ENCODE data around the gene RIBC2. TPM values are rescaled to one million over a fixed set of nuclear protein-coding genes. Genes with fewer than 3 reads are reported as not detected.

The RIBC2 gene
- total and polyA plus RNA-seq, 11 donors = 0.07 to 1.0 TPM; not detected in 9

GRCh38 chr22:45468872-45469271 lies 55.4 kb downstream of the RIBC2 start:
- peaks cover 0 to 20% (median 0%) of the 10 kb centered on the region in 12 donors for H3K4me1 ChIP-seq
- WGBS, 4 donors = 72 to 80% (median 75%) methylated on average over 7 of the region's 7 CpGs
- DNase-seq (no peak), ATAC-seq (no peak)
- H3K4me3 ChIP-seq = no peak overlapping the region
- H3K27ac ChIP-seq = peak overlapping the region in 4 of 12 donors; percentile 4 to 39 (median 20)
- H3K9me3 ChIP-seq = peaks cover 0 to 12% (median 0%) of the 10 kb centered on the region in 12 donors
- H3K27me3 ChIP-seq = no peaks in the 10 kb centered on the region
- no peaks in the 10 kb centered on the region for H3K36me3 ChIP-seq
- TF ChIP-seq, protein P1, sequence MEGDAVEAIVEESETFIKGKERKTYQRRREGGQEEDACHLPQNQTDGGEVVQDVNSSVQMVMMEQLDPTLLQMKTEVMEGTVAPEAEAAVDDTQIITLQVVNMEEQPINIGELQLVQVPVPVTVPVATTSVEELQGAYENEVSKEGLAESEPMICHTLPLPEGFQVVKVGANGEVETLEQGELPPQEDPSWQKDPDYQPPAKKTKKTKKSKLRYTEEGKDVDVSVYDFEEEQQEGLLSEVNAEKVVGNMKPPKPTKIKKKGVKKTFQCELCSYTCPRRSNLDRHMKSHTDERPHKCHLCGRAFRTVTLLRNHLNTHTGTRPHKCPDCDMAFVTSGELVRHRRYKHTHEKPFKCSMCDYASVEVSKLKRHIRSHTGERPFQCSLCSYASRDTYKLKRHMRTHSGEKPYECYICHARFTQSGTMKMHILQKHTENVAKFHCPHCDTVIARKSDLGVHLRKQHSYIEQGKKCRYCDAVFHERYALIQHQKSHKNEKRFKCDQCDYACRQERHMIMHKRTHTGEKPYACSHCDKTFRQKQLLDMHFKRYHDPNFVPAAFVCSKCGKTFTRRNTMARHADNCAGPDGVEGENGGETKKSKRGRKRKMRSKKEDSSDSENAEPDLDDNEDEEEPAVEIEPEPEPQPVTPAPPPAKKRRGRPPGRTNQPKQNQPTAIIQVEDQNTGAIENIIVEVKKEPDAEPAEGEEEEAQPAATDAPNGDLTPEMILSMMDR (IDR thresholded peaks at IDR 0.05) = no peak
- no peak for TF ChIP-seq POLR2A (IDR thresholded peaks at IDR 0.05)
- intact Hi-C loops (cut with DNase I) = no loop called here

- peak overlapping the region in 8 of 12 donors; percentile 11 to 55 (median 38) for H3K27ac ChIP-seq
- DNase-seq = no peak
- H3K4me3 ChIP-seq = no peak overlapping the region
- TF ChIP-seq, protein P1 (IDR thresholded peaks at IDR 0.05) = no peak
- TF ChIP-seq POLR2A (IDR thresholded peaks at IDR 0.05) = no peak
- no peak for ATAC-seq
- H3K36me3 ChIP-seq = no peaks in the 10 kb centered on the region
- peaks cover 0 to 10% (median 0%) of the 10 kb centered on the region in 12 donors for H3K9me3 ChIP-seq
- H3K27me3 ChIP-seq = no peaks in the 10 kb centered on the region
- intact Hi-C loops (cut with DNase I) = no loop called here
- peaks cover 0 to 20% (median 2%) of the 10 kb centered on the region in 12 donors for H3K4me1 ChIP-seq
- 50 to 67% (median 62%) methylated on average over 8 of the region's 8 CpGs for WGBS, 4 donors
Observed at GRCh38 chr22:45469281-45470073, 56.0 kb downstream of the RIBC2 start.

GRCh38 chr22:45470871-45471270 lies 57.4 kb downstream of the RIBC2 start:
- Histone ChIP-seq H3K9me3 (peaks cover 0 to 10% (median 0%) of the 10 kb centered on the region in 12 donors), H3K4me3 (no peak overlapping the region), H3K36me3 (no peaks in the 10 kb centered on the region), H3K27me3 (no peaks in the 10 kb centered on the region), H3K4me1 (peaks cover 0 to 29% (median 2%) of the 10 kb centered on the region in 12 donors), H3K27ac (no peak overlapping the region)
- intact Hi-C loops (cut with DNase I) = no loop called here
- TF ChIP-seq POLR2A (IDR thresholded peaks at IDR 0.05) = no peak
- TF ChIP-seq, protein P1 (IDR thresholded peaks at IDR 0.05) = no peak
- no peak for DNase-seq
- no peak for ATAC-seq
- WGBS, 4 donors = 79 to 86% (median 80%) methylated on average over 11 of the region's 11 CpGs

GRCh38 chr22:45472426-45472825 lies 58.9 kb downstream of the RIBC2 start:
- 95 to 99% (median 97%) methylated on average over 3 of the region's 3 CpGs for WGBS, 4 donors
- DNase-seq = no peak

More at GRCh38 chr22:45472426-45472825, 58.9 kb downstream of the RIBC2 start:
- peaks cover 0 to under 1% (median 0%) of the 10 kb centered on the region in 12 donors for H3K9me3 ChIP-seq
- no peaks in the 10 kb centered on the region for H3K27me3 ChIP-seq
- intact Hi-C loops (cut with DNase I) = no loop called here
- no peak overlapping the region for H3K4me3 ChIP-seq
- TF ChIP-seq, protein P1 (IDR thresholded peaks at IDR 0.05) = no peak
- TF ChIP-seq POLR2A (IDR thresholded peaks at IDR 0.05) = no peak
- ATAC-seq = no peak
- no peak overlapping the region for H3K27ac ChIP-seq
- H3K36me3 ChIP-seq = no peaks in the 10 kb centered on the region
- peaks cover 0 to 35% (median 2%) of the 10 kb centered on the region in 12 donors for H3K4me1 ChIP-seq
